Measurements from ENCODE around the gene STRN4. TPM values are rescaled to one million over a fixed set of nuclear protein-coding genes. Genes with fewer than 3 reads are reported as not detected.

The STRN4 gene
- polyA plus RNA-seq, 3 donors: 37.5 to 239 (median 48.0) TPM

DNA sequence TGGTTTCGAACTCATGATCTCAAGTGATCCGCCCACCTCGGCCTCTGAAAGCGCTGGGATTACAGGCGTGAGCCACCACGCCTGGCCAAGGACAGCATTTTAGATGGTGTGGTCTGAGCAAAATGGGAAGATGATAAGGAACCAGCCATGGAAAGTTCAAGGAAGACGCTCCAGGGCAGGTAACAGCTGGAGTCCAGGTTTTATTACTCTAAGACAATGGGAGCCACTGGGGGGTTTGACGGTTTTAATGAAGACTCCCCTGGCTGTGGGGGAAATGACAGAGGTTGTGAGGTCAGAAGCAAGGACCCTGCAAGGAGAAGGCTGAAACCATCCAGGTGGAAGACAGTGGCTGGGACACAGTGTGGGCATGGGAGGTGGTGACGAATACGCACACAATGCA, 50.2 kb downstream of the STRN4 start:
- H3K4me3 Mint-ChIP-seq: no peak overlapping the region
- no peak for DNase-seq
- intact Hi-C loops (cut with micrococcal nuclease): no loop called here
- H4K20me1 ChIP-seq (ENCODE audit: insufficient read depth, low read length): peaks cover 7% of the 10 kb centered on the region
- no peak overlapping the region for H3K9ac ChIP-seq (ENCODE audit: insufficient read depth, low read length, poor library complexity, severe bottlenecking)
- H3K9me3 Mint-ChIP-seq: peaks cover 0 to 11% (median 2%) of the 10 kb centered on the region in 7 donors
- no peak overlapping the region for H2AFZ ChIP-seq (ENCODE audit: insufficient read depth, low read depth, low read length, poor library complexity, severe bottlenecking)
- H3K36me3 ChIP-seq (replicated peaks in 1 of 2; ENCODE audit: control insufficient read depth in 1 of 2, insufficient read depth in 2 of 2, low read length in 2 of 2): peaks cover 86 to 99% of the 10 kb centered on the region in 2 donors
- over 99% methylated on average over 8 of the region's 10 CpGs for WGBS (ENCODE audit: insufficient coverage)
- H3K27ac ChIP-seq (ENCODE audit: low read depth in 1 of 2, low read length in 2 of 2): no peak overlapping the region
- no peak overlapping the region for H3K4me2 ChIP-seq (replicated peaks; ENCODE audit: extremely low read depth, low read length, poor library complexity, severe bottlenecking)
- peaks cover 88 to 99% of the 10 kb centered on the region in 2 donors for H3K36me3 Mint-ChIP-seq
- no peaks in the 10 kb centered on the region for H3K79me2 ChIP-seq (ENCODE audit: insufficient read depth, low read length)
- peaks cover 0 to 2% of the 10 kb centered on the region in 2 donors for H3K4me1 ChIP-seq (ENCODE audit: control insufficient read depth in 1 of 2, insufficient read depth in 2 of 2, low read length in 2 of 2)
- no peaks in the 10 kb centered on the region for H3K27me3 ChIP-seq (ENCODE audit: control insufficient read depth in 2 of 2, insufficient read depth in 2 of 2, low read length in 2 of 2)
- TF ChIP-seq, protein P1, sequence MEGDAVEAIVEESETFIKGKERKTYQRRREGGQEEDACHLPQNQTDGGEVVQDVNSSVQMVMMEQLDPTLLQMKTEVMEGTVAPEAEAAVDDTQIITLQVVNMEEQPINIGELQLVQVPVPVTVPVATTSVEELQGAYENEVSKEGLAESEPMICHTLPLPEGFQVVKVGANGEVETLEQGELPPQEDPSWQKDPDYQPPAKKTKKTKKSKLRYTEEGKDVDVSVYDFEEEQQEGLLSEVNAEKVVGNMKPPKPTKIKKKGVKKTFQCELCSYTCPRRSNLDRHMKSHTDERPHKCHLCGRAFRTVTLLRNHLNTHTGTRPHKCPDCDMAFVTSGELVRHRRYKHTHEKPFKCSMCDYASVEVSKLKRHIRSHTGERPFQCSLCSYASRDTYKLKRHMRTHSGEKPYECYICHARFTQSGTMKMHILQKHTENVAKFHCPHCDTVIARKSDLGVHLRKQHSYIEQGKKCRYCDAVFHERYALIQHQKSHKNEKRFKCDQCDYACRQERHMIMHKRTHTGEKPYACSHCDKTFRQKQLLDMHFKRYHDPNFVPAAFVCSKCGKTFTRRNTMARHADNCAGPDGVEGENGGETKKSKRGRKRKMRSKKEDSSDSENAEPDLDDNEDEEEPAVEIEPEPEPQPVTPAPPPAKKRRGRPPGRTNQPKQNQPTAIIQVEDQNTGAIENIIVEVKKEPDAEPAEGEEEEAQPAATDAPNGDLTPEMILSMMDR (IDR thresholded peaks at IDR 0.05): no peak
- peaks cover 3% of the 10 kb centered on the region for H3K4me1 Mint-ChIP-seq
- H3K27me3 Mint-ChIP-seq (ENCODE audit: low read depth in 3 of 3): peaks cover 0 to 2% (median 0%) of the 10 kb centered on the region in 3 donors
- peak overlapping the region in 1 of 7 donors; percentile 10 for H3K27ac Mint-ChIP-seq
- H3K4me3 ChIP-seq (replicated peaks in 1 of 3; ENCODE audit: low read depth in 2 of 3, low read length in 3 of 3): no peak overlapping the region
- H3K9me3 ChIP-seq (replicated peaks in 1 of 2; ENCODE audit: control insufficient read depth in 1 of 2, insufficient read depth in 1 of 2, low read length in 2 of 2): peaks cover 0 to 4% of the 10 kb centered on the region in 2 donors

DNA sequence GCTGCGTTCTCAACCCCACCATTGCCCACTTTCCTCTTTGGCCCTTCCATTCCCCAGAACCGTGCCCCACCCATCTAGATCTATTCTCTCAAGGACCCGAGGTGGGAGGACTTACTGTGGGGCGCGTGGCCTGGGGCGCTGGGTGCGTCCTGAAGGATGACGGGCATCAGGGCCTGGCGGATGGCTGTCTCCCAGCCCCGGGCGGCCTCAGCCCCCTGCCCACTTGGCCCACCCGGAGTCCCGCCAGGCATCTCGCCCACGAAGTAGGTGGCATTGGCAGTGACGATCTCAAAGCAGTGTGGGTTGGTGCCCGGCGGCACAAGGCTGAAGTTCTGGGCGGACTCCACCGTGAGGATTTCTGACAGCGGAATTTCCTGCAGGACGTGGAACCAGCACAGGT, 52.5 kb downstream of the STRN4 start:
- Mint-ChIP-seq H3K4me1 (peaks cover 3% of the 10 kb centered on the region), H3K36me3 (peaks cover 91 to 100% of the 10 kb centered on the region in 2 donors), H3K9me3 (peaks cover 0 to 11% (median 2%) of the 10 kb centered on the region in 7 donors), H3K27me3 (ENCODE audit: low read depth in 3 of 3) (peaks cover 0 to 3% (median 2%) of the 10 kb centered on the region in 3 donors), H3K4me3 (no peak overlapping the region), H3K27ac (no peak overlapping the region)
- intact Hi-C loops (cut with micrococcal nuclease): no loop called here
- no peak overlapping the region for H2AFZ ChIP-seq (ENCODE audit: insufficient read depth, low read depth, low read length, poor library complexity, severe bottlenecking)
- H3K79me2 ChIP-seq (ENCODE audit: insufficient read depth, low read length): no peaks in the 10 kb centered on the region
- H3K9ac ChIP-seq (ENCODE audit: insufficient read depth, low read length, poor library complexity, severe bottlenecking): no peak overlapping the region
- H3K9me3 ChIP-seq (replicated peaks in 1 of 2; ENCODE audit: control insufficient read depth in 1 of 2, insufficient read depth in 1 of 2, low read length in 2 of 2): peaks cover 0 to 4% of the 10 kb centered on the region in 2 donors
- no peak overlapping the region for H3K4me2 ChIP-seq (replicated peaks; ENCODE audit: extremely low read depth, low read length, poor library complexity, severe bottlenecking)
- DNase-seq: no peak
- H3K4me3 ChIP-seq (replicated peaks in 1 of 3; ENCODE audit: low read depth in 2 of 3, low read length in 3 of 3): no peak overlapping the region
- H3K4me1 ChIP-seq (ENCODE audit: control insufficient read depth in 1 of 2, insufficient read depth in 2 of 2, low read length in 2 of 2): peaks cover 0 to 2% of the 10 kb centered on the region in 2 donors
- WGBS (ENCODE audit: insufficient coverage): 97% methylated on average over 22 of the region's 22 CpGs
- peaks cover 88 to 99% of the 10 kb centered on the region in 2 donors for H3K36me3 ChIP-seq (replicated peaks in 1 of 2; ENCODE audit: control insufficient read depth in 1 of 2, insufficient read depth in 2 of 2, low read length in 2 of 2)
- H3K27ac ChIP-seq (ENCODE audit: low read depth in 1 of 2, low read length in 2 of 2): no peak overlapping the region
- H3K27me3 ChIP-seq (ENCODE audit: control insufficient read depth in 2 of 2, insufficient read depth in 2 of 2, low read length in 2 of 2): no peaks in the 10 kb centered on the region
- TF ChIP-seq, protein P1 (IDR thresholded peaks at IDR 0.05): no peak
- peaks cover 4% of the 10 kb centered on the region for H4K20me1 ChIP-seq (ENCODE audit: insufficient read depth, low read length)

Data from CD14-positive monocyte (primary cell).